ENCODE results near the gene LHPP.

LHPP gene

DNA sequence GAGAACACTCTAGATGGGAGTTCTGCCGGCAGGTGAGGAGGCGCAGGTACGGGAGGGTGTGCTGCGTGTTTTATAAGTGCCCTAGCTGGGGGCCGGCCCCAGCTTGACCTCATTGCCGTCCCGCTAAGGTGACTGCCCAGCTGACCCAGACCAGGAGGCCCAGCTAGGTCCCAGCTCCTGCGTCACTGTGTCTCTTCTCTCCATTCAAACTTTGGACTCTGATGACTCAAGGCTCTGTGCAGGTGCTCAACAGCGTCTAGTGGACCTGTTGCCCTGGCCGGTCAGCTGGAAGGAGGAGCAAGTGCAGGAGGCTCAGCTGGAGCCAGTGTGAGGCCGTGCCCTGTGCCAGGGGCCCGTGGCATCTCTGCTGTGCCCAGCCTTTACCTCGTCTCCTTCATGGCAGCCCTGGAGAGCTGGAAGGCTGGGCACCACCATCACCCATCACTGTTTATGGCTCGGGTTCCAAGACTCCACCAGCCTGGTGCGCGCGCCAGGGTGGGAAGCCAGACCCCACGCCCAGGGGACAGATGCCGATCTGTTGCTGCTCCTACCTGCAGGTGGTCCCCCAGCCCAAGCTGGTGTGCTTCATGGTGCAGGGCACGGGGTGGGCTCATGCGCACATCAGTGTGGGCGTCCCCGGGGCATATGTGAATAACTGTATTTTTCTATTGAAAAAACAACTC lies 14.6 kb downstream of the LHPP start:
- no peaks in the 10 kb centered on the region for H3K27me3 ChIP-seq (replicated peaks; ENCODE audit: control insufficient read depth, insufficient read depth, low read length)
- H3K4me3 ChIP-seq (replicated peaks; ENCODE audit: low read depth, low read length) = no peak overlapping the region
- TF ChIP-seq, protein P1, sequence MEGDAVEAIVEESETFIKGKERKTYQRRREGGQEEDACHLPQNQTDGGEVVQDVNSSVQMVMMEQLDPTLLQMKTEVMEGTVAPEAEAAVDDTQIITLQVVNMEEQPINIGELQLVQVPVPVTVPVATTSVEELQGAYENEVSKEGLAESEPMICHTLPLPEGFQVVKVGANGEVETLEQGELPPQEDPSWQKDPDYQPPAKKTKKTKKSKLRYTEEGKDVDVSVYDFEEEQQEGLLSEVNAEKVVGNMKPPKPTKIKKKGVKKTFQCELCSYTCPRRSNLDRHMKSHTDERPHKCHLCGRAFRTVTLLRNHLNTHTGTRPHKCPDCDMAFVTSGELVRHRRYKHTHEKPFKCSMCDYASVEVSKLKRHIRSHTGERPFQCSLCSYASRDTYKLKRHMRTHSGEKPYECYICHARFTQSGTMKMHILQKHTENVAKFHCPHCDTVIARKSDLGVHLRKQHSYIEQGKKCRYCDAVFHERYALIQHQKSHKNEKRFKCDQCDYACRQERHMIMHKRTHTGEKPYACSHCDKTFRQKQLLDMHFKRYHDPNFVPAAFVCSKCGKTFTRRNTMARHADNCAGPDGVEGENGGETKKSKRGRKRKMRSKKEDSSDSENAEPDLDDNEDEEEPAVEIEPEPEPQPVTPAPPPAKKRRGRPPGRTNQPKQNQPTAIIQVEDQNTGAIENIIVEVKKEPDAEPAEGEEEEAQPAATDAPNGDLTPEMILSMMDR (IDR thresholded peaks at IDR 0.05; ENCODE audit: insufficient read depth, low read length, poor library complexity, severe bottlenecking) = no peak
- no peaks in the 10 kb centered on the region for H3K36me3 ChIP-seq (ENCODE audit: control insufficient read depth, insufficient read depth, low read length)
- DNase-seq (ENCODE audit: extremely low read depth, insufficient read length) = no peak

DNA sequence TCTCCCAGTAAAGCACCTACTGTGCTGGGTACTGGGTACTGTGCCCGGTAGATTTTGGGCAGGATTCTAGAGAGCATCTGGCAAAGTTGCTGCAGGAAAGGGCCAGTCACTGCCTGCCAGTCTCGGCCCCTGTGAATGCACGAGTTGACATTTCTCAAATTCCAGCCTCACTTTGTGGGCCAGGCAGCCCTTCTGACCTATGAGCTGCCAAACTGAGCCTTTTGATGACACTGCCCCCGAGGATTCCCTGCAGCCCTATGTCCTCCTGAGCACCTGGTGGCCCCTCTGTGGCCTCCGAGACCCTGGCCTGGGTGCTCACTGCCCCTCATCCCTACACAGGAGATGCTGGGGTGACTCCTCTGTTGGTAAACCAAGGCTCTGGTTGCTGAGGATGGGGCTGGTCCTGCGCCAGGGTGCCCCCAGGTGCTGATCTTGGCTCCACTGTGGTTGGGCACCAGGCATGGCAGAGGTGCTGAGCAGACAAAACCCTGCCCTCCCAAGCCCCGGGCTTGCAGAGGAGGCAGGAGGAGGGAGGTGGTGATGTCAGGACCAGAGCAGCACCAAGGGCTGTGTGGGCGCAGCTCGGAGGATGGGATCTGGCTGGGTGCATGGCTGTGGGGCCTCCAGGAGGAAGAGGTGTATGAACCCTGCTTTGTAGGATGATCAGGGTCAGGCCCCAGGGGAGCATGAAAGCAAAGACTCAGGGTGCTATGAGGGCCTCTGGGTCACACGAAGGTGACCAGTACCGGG lies 16.2 kb downstream of the LHPP start:
- TF ChIP-seq, protein P1 (IDR thresholded peaks at IDR 0.05; ENCODE audit: insufficient read depth, low read length, poor library complexity, severe bottlenecking) = no peak
- no peak for DNase-seq (ENCODE audit: extremely low read depth, insufficient read length)
- no peak overlapping the region for H3K4me3 ChIP-seq (replicated peaks; ENCODE audit: low read depth, low read length)

GRCh38 chr10:124478515-124478914 lies 16.9 kb downstream of the LHPP start:
- H3K27me3 ChIP-seq (replicated peaks; ENCODE audit: control insufficient read depth, insufficient read depth, low read length) = no peaks in the 10 kb centered on the region
- no peak for DNase-seq (ENCODE audit: extremely low read depth, insufficient read length)
- no peak overlapping the region for H3K4me3 ChIP-seq (replicated peaks; ENCODE audit: low read depth, low read length)
- TF ChIP-seq, protein P1 (IDR thresholded peaks at IDR 0.05; ENCODE audit: insufficient read depth, low read length, poor library complexity, severe bottlenecking) = no peak
- H3K36me3 ChIP-seq (ENCODE audit: control insufficient read depth, insufficient read depth, low read length) = no peaks in the 10 kb centered on the region

More for the DNA sequence above, 16.2 kb downstream of the LHPP start:
- Histone ChIP-seq H3K36me3 (ENCODE audit: control insufficient read depth, insufficient read depth, low read length) (no peaks in the 10 kb centered on the region), H3K27me3 (replicated peaks; ENCODE audit: control insufficient read depth, insufficient read depth, low read length) (no peaks in the 10 kb centered on the region)

- DNase-seq (ENCODE audit: extremely low read depth, insufficient read length) = no peak
- TF ChIP-seq, protein P1 (IDR thresholded peaks at IDR 0.05; ENCODE audit: insufficient read depth, low read length, poor library complexity, severe bottlenecking) = no peak
Observed at GRCh38 chr10:124480860-124481259, 19.2 kb downstream of the LHPP start.

DNA sequence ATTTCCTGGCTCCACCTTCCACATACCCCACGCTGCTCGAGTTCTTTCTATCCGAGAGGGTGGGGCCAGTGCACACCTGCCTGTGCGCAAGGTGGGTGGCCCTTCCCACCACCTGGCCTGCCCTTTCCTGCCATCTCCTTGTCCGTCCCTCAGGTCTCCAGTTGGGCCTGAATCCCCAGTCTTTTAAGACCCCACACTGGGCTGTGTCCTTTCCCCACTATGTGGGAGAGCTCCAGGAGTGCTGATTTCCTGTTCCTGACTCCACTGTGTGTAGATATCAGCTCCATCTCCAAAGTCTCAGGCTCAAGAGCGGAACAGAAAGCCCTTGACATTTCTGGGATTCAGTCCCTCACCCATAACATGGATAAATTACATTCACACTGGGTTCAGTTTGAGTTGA lies 20.1 kb downstream of the LHPP start:
- Histone ChIP-seq H3K27me3 (replicated peaks; ENCODE audit: control insufficient read depth, insufficient read depth, low read length) (no peaks in the 10 kb centered on the region), H3K4me3 (replicated peaks; ENCODE audit: low read depth, low read length) (no peak overlapping the region), H3K36me3 (ENCODE audit: control insufficient read depth, insufficient read depth, low read length) (no peaks in the 10 kb centered on the region)
- no peak for DNase-seq (ENCODE audit: extremely low read depth, insufficient read length)
- TF ChIP-seq, protein P1 (IDR thresholded peaks at IDR 0.05; ENCODE audit: insufficient read depth, low read length, poor library complexity, severe bottlenecking) = no peak

More at GRCh38 chr10:124480860-124481259, 19.2 kb downstream of the LHPP start:
- no peak overlapping the region for H3K4me3 ChIP-seq (replicated peaks; ENCODE audit: low read depth, low read length)
- no peaks in the 10 kb centered on the region for H3K36me3 ChIP-seq (ENCODE audit: control insufficient read depth, insufficient read depth, low read length)
- no peaks in the 10 kb centered on the region for H3K27me3 ChIP-seq (replicated peaks; ENCODE audit: control insufficient read depth, insufficient read depth, low read length)
